Measurements from ENCODE around the gene B4GALT5. TPM values are rescaled to one million over a fixed set of nuclear protein-coding genes. Genes with fewer than 3 reads are reported as not detected.

B4GALT5 gene
- total and polyA plus RNA-seq, 10 donors: 3.9 to 79.0 (median 52.3) TPM

GRCh38 chr20:49647550-49647949 is 66.1 kb downstream of the B4GALT5 start:
- 94 to 97% (median 96%) methylated on average over 6 of the region's 6 CpGs for WGBS, 5 donors
- no peaks in the 10 kb centered on the region for H3K9me3 ChIP-seq
- DNase-seq: no peak
- H3K36me3 ChIP-seq: peaks cover 4 to 96% (median 70%) of the 10 kb centered on the region in 6 donors
- TF ChIP-seq POLR2AphosphoS5 (IDR thresholded peaks at IDR 0.05): no peak
- no peak for TF ChIP-seq POLR2A (IDR thresholded peaks at IDR 0.05)
- TF ChIP-seq, protein P1, sequence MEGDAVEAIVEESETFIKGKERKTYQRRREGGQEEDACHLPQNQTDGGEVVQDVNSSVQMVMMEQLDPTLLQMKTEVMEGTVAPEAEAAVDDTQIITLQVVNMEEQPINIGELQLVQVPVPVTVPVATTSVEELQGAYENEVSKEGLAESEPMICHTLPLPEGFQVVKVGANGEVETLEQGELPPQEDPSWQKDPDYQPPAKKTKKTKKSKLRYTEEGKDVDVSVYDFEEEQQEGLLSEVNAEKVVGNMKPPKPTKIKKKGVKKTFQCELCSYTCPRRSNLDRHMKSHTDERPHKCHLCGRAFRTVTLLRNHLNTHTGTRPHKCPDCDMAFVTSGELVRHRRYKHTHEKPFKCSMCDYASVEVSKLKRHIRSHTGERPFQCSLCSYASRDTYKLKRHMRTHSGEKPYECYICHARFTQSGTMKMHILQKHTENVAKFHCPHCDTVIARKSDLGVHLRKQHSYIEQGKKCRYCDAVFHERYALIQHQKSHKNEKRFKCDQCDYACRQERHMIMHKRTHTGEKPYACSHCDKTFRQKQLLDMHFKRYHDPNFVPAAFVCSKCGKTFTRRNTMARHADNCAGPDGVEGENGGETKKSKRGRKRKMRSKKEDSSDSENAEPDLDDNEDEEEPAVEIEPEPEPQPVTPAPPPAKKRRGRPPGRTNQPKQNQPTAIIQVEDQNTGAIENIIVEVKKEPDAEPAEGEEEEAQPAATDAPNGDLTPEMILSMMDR (IDR thresholded peaks at IDR 0.05 in 8 of 11, conservative IDR thresholded peaks at IDR 0.05 in 3 of 11): no peak
- intact Hi-C loops (cut with DNase I; ENCODE audit: low total_unique reads): no loop called here
- no peak overlapping the region for H3K4me3 ChIP-seq
- H3K27me3 ChIP-seq (replicated peaks in 1 of 7): no peaks in the 10 kb centered on the region
- H3K4me1 ChIP-seq: peaks cover 0 to 11% (median 0%) of the 10 kb centered on the region in 6 donors
- no peak overlapping the region for H3K27ac ChIP-seq

- no peak for TF ChIP-seq POLR2AphosphoS5 (IDR thresholded peaks at IDR 0.05)
- TF ChIP-seq, protein P1 (IDR thresholded peaks at IDR 0.05 in 8 of 11, conservative IDR thresholded peaks at IDR 0.05 in 3 of 11): no peak
- no peak for TF ChIP-seq POLR2A (IDR thresholded peaks at IDR 0.05)
- no peak overlapping the region for H3K4me3 ChIP-seq
- no peaks in the 10 kb centered on the region for H3K9me3 ChIP-seq
- H3K27ac ChIP-seq: no peak overlapping the region
- no peak for DNase-seq
- 84 to 93% (median 91%) methylated on average over 2 of the region's 2 CpGs for WGBS, 5 donors
- H3K27me3 ChIP-seq (replicated peaks in 1 of 7): no peaks in the 10 kb centered on the region
- peaks cover 4 to 96% (median 74%) of the 10 kb centered on the region in 6 donors for H3K36me3 ChIP-seq
- intact Hi-C loops (cut with DNase I; ENCODE audit: low total_unique reads): no loop called here
- peaks cover 0 to 11% (median 0%) of the 10 kb centered on the region in 6 donors for H3K4me1 ChIP-seq
Observed at GRCh38 chr20:49646528-49646927, 67.2 kb downstream of the B4GALT5 start.

- Histone ChIP-seq H3K9me3 (no peaks in the 10 kb centered on the region), H3K4me1 (peaks cover 0 to 13% (median 0%) of the 10 kb centered on the region in 6 donors), H3K27me3 (replicated peaks in 1 of 7) (no peaks in the 10 kb centered on the region), H3K27ac (no peak overlapping the region), H3K36me3 (peaks cover 4 to 96% (median 77%) of the 10 kb centered on the region in 6 donors), H3K4me3 (no peak overlapping the region)
- intact Hi-C loops (cut with DNase I; ENCODE audit: low total_unique reads): no loop called here
- 90 to 94% (median 90%) methylated on average over 3 of the region's 3 CpGs for WGBS, 5 donors
- TF ChIP-seq POLR2AphosphoS5 (IDR thresholded peaks at IDR 0.05): no peak
- no peak for TF ChIP-seq POLR2A (IDR thresholded peaks at IDR 0.05)
- TF ChIP-seq, protein P1 (IDR thresholded peaks at IDR 0.05 in 8 of 11, conservative IDR thresholded peaks at IDR 0.05 in 3 of 11): no peak
- no peak for DNase-seq
Observed at GRCh38 chr20:49646126-49646525, 67.6 kb downstream of the B4GALT5 start.

DNA sequence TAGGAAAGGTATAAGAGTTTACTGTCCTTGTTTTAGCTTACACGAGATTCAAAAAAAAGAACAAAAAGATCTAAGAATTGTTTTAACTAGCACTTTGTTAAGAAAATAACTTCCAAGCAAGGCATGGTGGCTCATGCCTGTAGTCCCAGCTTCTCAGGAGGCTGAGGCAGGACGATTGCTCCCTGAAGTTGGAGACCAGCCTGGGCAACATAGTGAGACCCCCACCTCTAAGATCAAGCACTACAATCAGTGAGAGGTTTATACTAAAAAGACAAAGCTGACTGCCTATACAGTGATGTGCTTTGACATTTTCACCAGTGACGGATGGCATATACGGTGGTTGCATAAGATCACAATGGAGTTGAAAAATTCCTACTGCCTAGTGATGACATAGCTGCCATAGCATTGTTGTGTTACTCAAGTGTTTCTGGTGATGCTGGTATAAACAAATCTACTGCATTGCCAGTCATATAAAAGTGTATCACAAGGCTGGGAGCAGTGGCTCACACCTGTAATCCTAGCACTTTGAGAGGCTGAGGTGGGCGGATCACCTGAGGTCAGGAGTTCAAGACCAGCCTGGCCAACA is 68.6 kb downstream of the B4GALT5 start:
- H3K27me3 ChIP-seq (replicated peaks in 1 of 7): no peaks in the 10 kb centered on the region
- no peak overlapping the region for H3K27ac ChIP-seq
- no peaks in the 10 kb centered on the region for H3K9me3 ChIP-seq
- peaks cover 4 to 97% (median 87%) of the 10 kb centered on the region in 6 donors for H3K36me3 ChIP-seq
- H3K4me1 ChIP-seq: peaks cover 0 to 13% (median 0%) of the 10 kb centered on the region in 6 donors
- no peak for DNase-seq
- TF ChIP-seq, protein P1 (IDR thresholded peaks at IDR 0.05 in 8 of 11, conservative IDR thresholded peaks at IDR 0.05 in 3 of 11): no peak
- TF ChIP-seq POLR2A (IDR thresholded peaks at IDR 0.05): no peak
- no peak for TF ChIP-seq POLR2AphosphoS5 (IDR thresholded peaks at IDR 0.05)
- intact Hi-C loops (cut with DNase I; ENCODE audit: low total_unique reads): no loop called here
- H3K4me3 ChIP-seq: no peak overlapping the region
- 77 to 96% (median 85%) methylated on average over 5 of the region's 5 CpGs for WGBS, 5 donors

All from spleen (tissue), 11 donors.